ENCODE data around the gene C1orf105.

GRCh38 chr1:172400722-172401105 lies 19.8 kb upstream of the C1orf105 start:
- no peak for TF ChIP-seq CTCF (tag by site-specific recombination; IDR thresholded peaks at IDR 0.05)
- TF ChIP-seq ZNF10 (tag by site-specific recombination; IDR thresholded peaks at IDR 0.05) = no peak
- no peak for TF ChIP-seq GLIS2 (tag by site-specific recombination; IDR thresholded peaks at IDR 0.05)
- TF ChIP-seq ZNF776 (tag by site-specific recombination; IDR thresholded peaks at IDR 0.05; ENCODE audit: borderline replicate concordance) = no peak
- TF ChIP-seq KLF9 (tag by site-specific recombination; IDR thresholded peaks at IDR 0.05; ENCODE audit: low read depth) = no peak
- no peak for TF ChIP-seq ZEB2 (tag by site-specific recombination; IDR thresholded peaks at IDR 0.05)
- TF ChIP-seq ZNF311 (tag by site-specific recombination; IDR thresholded peaks at IDR 0.05; ENCODE audit: borderline replicate concordance) = no peak

Data from HEK293 (cell line).